ENCODE data around the gene LYPD6B. TPM values are rescaled to one million over a fixed set of nuclear protein-coding genes. Genes with fewer than 3 reads are reported as not detected.

LYPD6B gene
- total RNA-seq, 4 donors from 2014 or later, result 70.2 to 96.6 (median 74.2) TPM

GRCh38 chr2:149180226-149180875 lies 141.9 kb downstream of the LYPD6B start:
- H3K4me3 ChIP-seq (ENCODE audit: low read depth, poor library complexity, severe bottlenecking), result no peak overlapping the region
- no peak for TF ChIP-seq CTCF (IDR thresholded peaks at IDR 0.05)
- no peak for TF ChIP-seq POLR2A (IDR thresholded peaks at IDR 0.05)
- intact Hi-C loops (cut with DNase I; ENCODE audit: low total_unique reads), result no loop called here
- DNase-seq (ENCODE audit: low spot score in 2 of 2), result no peak
- WGBS, 2 donors, result 48 to 54% methylated on average over 9 of the region's 9 CpGs

- no peak for DNase-seq (ENCODE audit: low spot score in 2 of 2)
- intact Hi-C loops (cut with DNase I; ENCODE audit: low total_unique reads), result no loop called here
- H3K4me3 ChIP-seq (ENCODE audit: low read depth, poor library complexity, severe bottlenecking), result no peak overlapping the region
- no peak for TF ChIP-seq POLR2A (IDR thresholded peaks at IDR 0.05)
- no peak for TF ChIP-seq CTCF (IDR thresholded peaks at IDR 0.05)
- WGBS, 2 donors, result 83 to 91% methylated on average over 1 of the region's 1 CpG
Measured at GRCh38 chr2:149183187-149183586, 144.7 kb downstream of the LYPD6B start.

- WGBS, 2 donors, result 71 to 78% methylated on average over 2 of the region's 2 CpGs
- no peak for DNase-seq (ENCODE audit: low spot score in 2 of 2)
- TF ChIP-seq CTCF (IDR thresholded peaks at IDR 0.05) (no peak), POLR2A (IDR thresholded peaks at IDR 0.05) (no peak)
- H3K4me3 ChIP-seq (ENCODE audit: low read depth, poor library complexity, severe bottlenecking), result no peak overlapping the region
- intact Hi-C loops (cut with DNase I; ENCODE audit: low total_unique reads), result no loop called here
Measured at GRCh38 chr2:149184991-149185390, 146.5 kb downstream of the LYPD6B start.

- no peak overlapping the region for H3K4me3 ChIP-seq (ENCODE audit: low read depth, poor library complexity, severe bottlenecking)
- 78 to 81% methylated on average over 5 of the region's 5 CpGs for whole genome bisulfite sequencing, 2 donors
- TF ChIP-seq POLR2A (IDR thresholded peaks at IDR 0.05) (no peak), CTCF (IDR thresholded peaks at IDR 0.05) (no peak)
- intact Hi-C loops (cut with DNase I; ENCODE audit: low total_unique reads), result no loop called here
- no peak for DNase-seq (ENCODE audit: low spot score in 2 of 2)
Measured at GRCh38 chr2:149185942-149186490, 147.5 kb downstream of the LYPD6B start.

GRCh38 chr2:149187057-149187456 lies 148.6 kb downstream of the LYPD6B start:
- intact Hi-C loops (cut with DNase I; ENCODE audit: low total_unique reads), result no loop called here
- no peak for TF ChIP-seq POLR2A (IDR thresholded peaks at IDR 0.05)
- TF ChIP-seq CTCF (IDR thresholded peaks at IDR 0.05), result no peak
- no peak for DNase-seq (ENCODE audit: low spot score in 2 of 2)
- no peak overlapping the region for H3K4me3 ChIP-seq (ENCODE audit: low read depth, poor library complexity, severe bottlenecking)

GRCh38 chr2:149188291-149188690 lies 149.8 kb downstream of the LYPD6B start:
- no peak for DNase-seq (ENCODE audit: low spot score in 2 of 2)
- intact Hi-C loops (cut with DNase I; ENCODE audit: low total_unique reads), result no loop called here
- no peak overlapping the region for H3K4me3 ChIP-seq (ENCODE audit: low read depth, poor library complexity, severe bottlenecking)
- WGBS, 2 donors, result 46 to 50% methylated on average over 1 of the region's 1 CpG
- no peak for TF ChIP-seq POLR2A (IDR thresholded peaks at IDR 0.05)
- no peak for TF ChIP-seq CTCF (IDR thresholded peaks at IDR 0.05)

All from lower leg skin (tissue), 4 donors.